ENCODE measurements around the gene NUP210L. TPM values are rescaled to one million over a fixed set of nuclear protein-coding genes. Genes with fewer than 3 reads are reported as not detected.

The NUP210L gene
- total and polyA plus RNA-seq, 2 experiments from 2014 or later, result not detected

GRCh38 chr1:153978274-153978909 is 176.5 kb downstream of the NUP210L start:
- H3K4me3 ChIP-seq, result peak overlapping the region; percentile 71
- peaks cover 19% of the 10 kb centered on the region for H3K36me3 ChIP-seq
- no peak for DNase-seq (ENCODE audit: low read depth in 1 of 2, low spot score in 1 of 2)
- no peaks in the 10 kb centered on the region for H3K27me3 ChIP-seq
- peaks cover 8% of the 10 kb centered on the region for H3K4me1 ChIP-seq (ENCODE audit: low read depth)
- no peak for TF ChIP-seq CTCF (IDR thresholded peaks at IDR 0.05; ENCODE audit: low read depth, low read length)
- no peaks in the 10 kb centered on the region for H3K9me3 ChIP-seq (ENCODE audit: low read depth)
- peak overlapping the region; percentile 85 for H3K27ac ChIP-seq

- H3K9me3 ChIP-seq (ENCODE audit: low read depth), result no peaks in the 10 kb centered on the region
- peaks cover 19% of the 10 kb centered on the region for H3K36me3 ChIP-seq
- peaks cover 8% of the 10 kb centered on the region for H3K4me1 ChIP-seq (ENCODE audit: low read depth)
- no peaks in the 10 kb centered on the region for H3K27me3 ChIP-seq
- H3K27ac ChIP-seq, result peak within 1 kb of the TSS; percentile 85
- TF ChIP-seq CTCF (IDR thresholded peaks at IDR 0.05; ENCODE audit: low read depth, low read length), result no peak
- peak within 1 kb of the TSS; percentile 71 for H3K4me3 ChIP-seq
- DNase-seq (ENCODE audit: low read depth in 1 of 2, low spot score in 1 of 2), result peak; percentile 85 to 92
Measured at GRCh38 chr1:153977250-153978240, 177.3 kb downstream of the NUP210L start, which contains the start of gene JTB. Gene JTB, minus strand, starts transcription at chr1:153977674. Its CDS starts 422 bp downstream, at chr1:153977252.

- Histone ChIP-seq H3K4me1 (ENCODE audit: low read depth) (peaks cover 8% of the 10 kb centered on the region), H3K4me3 (peak overlapping the region; percentile 71), H3K27me3 (no peaks in the 10 kb centered on the region), H3K27ac (peak overlapping the region; percentile 85), H3K36me3 (peaks cover 19% of the 10 kb centered on the region), H3K9me3 (ENCODE audit: low read depth) (no peaks in the 10 kb centered on the region)
- DNase-seq (ENCODE audit: low read depth in 1 of 2, low spot score in 1 of 2), result no peak
- TF ChIP-seq CTCF (IDR thresholded peaks at IDR 0.05; ENCODE audit: low read depth, low read length), result no peak
Measured at GRCh38 chr1:153976819-153977249, 178.0 kb downstream of the NUP210L start.

- H3K9me3 ChIP-seq (ENCODE audit: low read depth), result no peaks in the 10 kb centered on the region
- DNase-seq (ENCODE audit: low read depth in 1 of 2, low spot score in 1 of 2), result no peak
- TF ChIP-seq CTCF (IDR thresholded peaks at IDR 0.05; ENCODE audit: low read depth, low read length), result no peak
- peaks cover 14% of the 10 kb centered on the region for H3K4me1 ChIP-seq (ENCODE audit: low read depth)
- no peak overlapping the region for H3K4me3 ChIP-seq
- H3K27ac ChIP-seq, result peak overlapping the region; percentile 39
- peaks cover 19% of the 10 kb centered on the region for H3K36me3 ChIP-seq
- H3K27me3 ChIP-seq, result no peaks in the 10 kb centered on the region
Measured at GRCh38 chr1:153973525-153973924, 181.3 kb downstream of the NUP210L start.

GRCh38 chr1:153973071-153973470 is 181.8 kb downstream of the NUP210L start:
- Histone ChIP-seq H3K4me1 (ENCODE audit: low read depth) (peaks cover 12% of the 10 kb centered on the region), H3K27ac (peak overlapping the region; percentile 13), H3K9me3 (ENCODE audit: low read depth) (no peaks in the 10 kb centered on the region), H3K27me3 (no peaks in the 10 kb centered on the region), H3K4me3 (no peak overlapping the region), H3K36me3 (peaks cover 19% of the 10 kb centered on the region)
- TF ChIP-seq CTCF (IDR thresholded peaks at IDR 0.05; ENCODE audit: low read depth, low read length), result no peak
- DNase-seq (ENCODE audit: low read depth in 1 of 2, low spot score in 1 of 2), result no peak

Data from cardiac muscle cell (in vitro differentiated cells and primary cell).